Astrocyte (in vitro differentiated cells and primary cell): ENCODE results near the gene DIDO1.

ENCODE experiments used
- EZH2 ChIP-seq: IDR thresholded peaks from 2 replicates; pipeline ENCODE4 v1.6.1; 2012; ENCODE audit warnings: mild to moderate bottlenecking, low read length, inconsistent platforms; ENCODE audit not compliant: insufficient read depth
- TF ChIP-seq, protein P1 (sequence below): IDR thresholded peaks from 2 replicates; pipeline ENCODE4 v1.5.1; 2011; ENCODE audit warnings: low read depth, mild to moderate bottlenecking, inconsistent platforms, low read length, moderate library complexity; ENCODE audit not compliant: insufficient read depth

DNA sequence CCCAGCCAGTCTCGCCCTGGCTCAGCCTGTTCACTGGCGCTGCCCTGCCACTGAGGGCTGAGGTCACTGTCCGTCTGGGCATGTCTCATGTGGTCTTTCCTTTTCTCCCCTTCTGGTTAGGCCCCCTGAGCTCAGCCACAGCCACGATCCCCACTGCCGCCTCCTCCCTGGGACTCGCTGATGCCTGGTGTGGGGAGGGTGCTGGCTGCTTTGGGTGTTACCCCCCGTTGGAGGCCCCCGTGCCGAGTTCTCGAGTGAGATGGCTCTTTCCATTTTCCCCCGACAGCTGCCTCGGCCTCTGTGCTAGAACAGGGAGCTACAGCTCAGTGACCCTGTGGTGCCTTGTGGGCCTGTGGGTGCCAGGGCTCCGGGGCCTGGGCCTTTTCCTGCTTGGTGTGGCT, 49.8 kb downstream of the DIDO1 start:
- TF ChIP-seq, protein P1, sequence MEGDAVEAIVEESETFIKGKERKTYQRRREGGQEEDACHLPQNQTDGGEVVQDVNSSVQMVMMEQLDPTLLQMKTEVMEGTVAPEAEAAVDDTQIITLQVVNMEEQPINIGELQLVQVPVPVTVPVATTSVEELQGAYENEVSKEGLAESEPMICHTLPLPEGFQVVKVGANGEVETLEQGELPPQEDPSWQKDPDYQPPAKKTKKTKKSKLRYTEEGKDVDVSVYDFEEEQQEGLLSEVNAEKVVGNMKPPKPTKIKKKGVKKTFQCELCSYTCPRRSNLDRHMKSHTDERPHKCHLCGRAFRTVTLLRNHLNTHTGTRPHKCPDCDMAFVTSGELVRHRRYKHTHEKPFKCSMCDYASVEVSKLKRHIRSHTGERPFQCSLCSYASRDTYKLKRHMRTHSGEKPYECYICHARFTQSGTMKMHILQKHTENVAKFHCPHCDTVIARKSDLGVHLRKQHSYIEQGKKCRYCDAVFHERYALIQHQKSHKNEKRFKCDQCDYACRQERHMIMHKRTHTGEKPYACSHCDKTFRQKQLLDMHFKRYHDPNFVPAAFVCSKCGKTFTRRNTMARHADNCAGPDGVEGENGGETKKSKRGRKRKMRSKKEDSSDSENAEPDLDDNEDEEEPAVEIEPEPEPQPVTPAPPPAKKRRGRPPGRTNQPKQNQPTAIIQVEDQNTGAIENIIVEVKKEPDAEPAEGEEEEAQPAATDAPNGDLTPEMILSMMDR: no peak
- TF ChIP-seq EZH2: no peak
